ENCODE measurements around the gene CCDC40. TPM values are rescaled to one million over a fixed set of nuclear protein-coding genes. Genes with fewer than 3 reads are reported as not detected.
"Not testable (repeated sequence)": the region's sequence is repeated elsewhere in the genome, so short reads cannot be mapped to it uniquely, and the experiment has no call there.

The CCDC40 gene
- total RNA-seq, 2 experiments from 2014 or later = 0.64 to 0.77 TPM

DNA sequence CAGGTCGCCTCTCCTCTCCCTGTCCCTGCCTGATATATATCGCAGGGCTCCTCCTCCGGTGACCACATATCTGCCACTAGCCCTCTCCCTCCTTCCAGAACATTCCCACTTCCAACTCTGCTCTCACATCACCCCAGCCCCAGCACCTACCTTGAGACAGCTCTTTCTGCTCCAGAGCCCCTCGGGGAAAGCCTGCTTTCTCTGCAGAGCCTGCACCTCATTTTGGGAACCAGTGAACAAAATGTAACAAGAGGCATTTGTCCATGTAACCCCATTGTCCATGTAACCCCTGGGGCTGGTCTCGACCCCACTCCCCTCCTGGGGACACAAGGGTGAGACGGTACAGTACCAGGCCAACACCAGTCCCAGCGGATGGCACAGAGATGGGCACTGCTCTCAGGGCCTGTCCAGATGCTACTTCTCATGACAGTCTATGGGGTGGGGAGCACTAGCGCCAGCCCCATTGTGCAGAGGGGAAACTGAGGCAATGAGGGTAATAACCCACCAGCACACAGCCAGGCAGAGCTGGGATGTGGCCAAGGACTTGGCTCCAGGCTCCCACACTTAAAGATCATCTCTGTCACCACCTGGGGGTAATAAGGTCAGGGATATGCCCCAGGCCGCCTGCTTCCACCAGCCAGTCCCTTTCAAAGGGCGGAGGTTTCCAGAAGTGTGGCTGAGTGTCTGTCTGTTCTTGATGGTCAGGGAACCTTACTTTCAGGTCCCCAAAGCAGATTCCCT is 43.6 kb upstream of the CCDC40 start:
- TF ChIP-seq, protein P1, sequence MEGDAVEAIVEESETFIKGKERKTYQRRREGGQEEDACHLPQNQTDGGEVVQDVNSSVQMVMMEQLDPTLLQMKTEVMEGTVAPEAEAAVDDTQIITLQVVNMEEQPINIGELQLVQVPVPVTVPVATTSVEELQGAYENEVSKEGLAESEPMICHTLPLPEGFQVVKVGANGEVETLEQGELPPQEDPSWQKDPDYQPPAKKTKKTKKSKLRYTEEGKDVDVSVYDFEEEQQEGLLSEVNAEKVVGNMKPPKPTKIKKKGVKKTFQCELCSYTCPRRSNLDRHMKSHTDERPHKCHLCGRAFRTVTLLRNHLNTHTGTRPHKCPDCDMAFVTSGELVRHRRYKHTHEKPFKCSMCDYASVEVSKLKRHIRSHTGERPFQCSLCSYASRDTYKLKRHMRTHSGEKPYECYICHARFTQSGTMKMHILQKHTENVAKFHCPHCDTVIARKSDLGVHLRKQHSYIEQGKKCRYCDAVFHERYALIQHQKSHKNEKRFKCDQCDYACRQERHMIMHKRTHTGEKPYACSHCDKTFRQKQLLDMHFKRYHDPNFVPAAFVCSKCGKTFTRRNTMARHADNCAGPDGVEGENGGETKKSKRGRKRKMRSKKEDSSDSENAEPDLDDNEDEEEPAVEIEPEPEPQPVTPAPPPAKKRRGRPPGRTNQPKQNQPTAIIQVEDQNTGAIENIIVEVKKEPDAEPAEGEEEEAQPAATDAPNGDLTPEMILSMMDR (IDR thresholded peaks at IDR 0.05) = no peak
- Histone ChIP-seq H3K9me3 (ENCODE audit: control insufficient read depth in 1 of 2, insufficient read depth in 1 of 2, low read length in 2 of 2) (no peaks in the 10 kb centered on the region), H3K27me3 (ENCODE audit: control insufficient read depth in 1 of 2, insufficient read depth in 2 of 2, low read length in 2 of 2) (no peaks in the 10 kb centered on the region), H3K4me1 (ENCODE audit: insufficient read depth, low read length) (peaks cover 53% of the 10 kb centered on the region), H3K4me3 (ENCODE audit: low read length) (peak overlapping the region; percentile 76), H3K27ac (ENCODE audit: low read depth in 1 of 2, low read length in 2 of 2) (no peak overlapping the region), H3K36me3 (ENCODE audit: insufficient read depth, low read length) (no peaks in the 10 kb centered on the region)
- Mint-ChIP-seq H3K27me3 (no peaks in the 10 kb centered on the region), H3K36me3 (ENCODE audit: low read depth) (no peaks in the 10 kb centered on the region), H3K4me1 (ENCODE audit: low read depth) (peaks cover 59% of the 10 kb centered on the region), H3K4me3 (peak overlapping the region; percentile 82), H3K9me3 (no peaks in the 10 kb centered on the region), H3K27ac (peak overlapping the region; percentile 57)
- ChIA-PET POLR2A (interaction anchor here (1.8 kb wide), 1 partner anchor 153 kb away, joined by 10 read pairs; the partner anchor contains the start of gene CBX4), CTCF (interaction anchor here (1.2 to 2.2 kb wide), 4 partner anchors 15 to 251 kb away, joined by 3 to 6 read pairs (median 5); partner anchors contain the start of gene CBX4)
- intact Hi-C loops (cut with DNase I, micrococcal nuclease) = loop anchor here (5.0 to 10.0 kb wide), 2 partner anchors 906 to 918 kb away; partner anchors contain the start of gene ENGASE (in 1 of the 2)
- ATAC-seq (ENCODE audit: poor library complexity) (no peak), DNase-seq (no peak)

DNA sequence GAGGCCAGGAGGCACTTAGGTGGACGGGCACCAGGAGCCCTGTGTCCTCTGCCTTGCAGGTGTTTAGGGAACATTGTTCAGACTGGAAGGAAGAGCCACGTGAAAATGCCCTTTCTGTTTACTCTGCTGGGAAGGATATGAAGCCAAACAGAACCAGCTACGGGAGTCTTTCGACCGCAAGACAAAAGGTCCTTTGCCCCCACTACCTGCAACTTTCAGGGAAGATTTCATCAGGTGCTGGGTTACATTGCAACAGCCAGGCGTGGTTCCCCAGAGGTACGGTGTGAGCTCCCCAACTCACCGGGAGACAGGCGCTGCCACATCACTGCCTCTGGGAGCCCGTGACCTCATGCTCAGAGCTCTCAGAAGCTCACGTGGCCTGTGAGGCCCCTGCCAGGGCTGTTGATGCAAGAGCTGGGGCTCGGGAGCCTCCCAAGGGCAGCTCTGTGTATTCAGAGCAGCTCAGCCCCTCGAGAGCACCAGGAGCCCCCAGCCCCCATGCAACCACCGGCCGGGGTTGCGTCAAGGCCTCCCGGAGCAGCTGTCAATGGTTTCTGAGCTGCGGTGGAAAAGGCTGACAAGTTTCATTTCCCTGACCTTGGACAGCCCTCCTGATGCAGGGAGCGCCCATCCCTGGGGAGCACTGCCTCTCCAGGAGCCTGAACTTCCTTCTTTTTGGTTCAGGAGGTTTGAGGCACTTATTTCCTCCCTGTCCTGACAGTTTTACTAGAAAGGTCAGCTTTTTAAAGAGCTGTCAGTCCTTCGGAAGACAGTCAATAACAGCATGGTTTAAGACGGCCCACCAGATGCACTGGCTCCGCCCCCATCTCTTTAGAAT is 42.8 kb upstream of the CCDC40 start:
- H3K9me3 Mint-ChIP-seq = no peaks in the 10 kb centered on the region
- H3K4me1 ChIP-seq (ENCODE audit: insufficient read depth, low read length) = peaks cover 57% of the 10 kb centered on the region
- intact Hi-C loops (cut with DNase I, micrococcal nuclease) = loop anchor here (5.0 to 10.0 kb wide), 2 partner anchors 906 to 919 kb away; partner anchors contain the start of gene ENGASE (in 1 of the 2)
- DNase-seq = peak in 9 of 14 experiments; percentile 9 to 75 (median 35)
- no peak overlapping the region for H3K27ac ChIP-seq (ENCODE audit: low read depth in 1 of 2, low read length in 2 of 2)
- peaks cover 59% of the 10 kb centered on the region for H3K4me1 Mint-ChIP-seq (ENCODE audit: low read depth)
- ATAC-seq (ENCODE audit: poor library complexity) = no peak
- H3K27me3 Mint-ChIP-seq = no peaks in the 10 kb centered on the region
- no peaks in the 10 kb centered on the region for H3K27me3 ChIP-seq (ENCODE audit: control insufficient read depth in 1 of 2, insufficient read depth in 2 of 2, low read length in 2 of 2)
- H3K36me3 Mint-ChIP-seq (ENCODE audit: low read depth) = no peaks in the 10 kb centered on the region
- ChIA-PET CTCF (interaction anchor here (0.6 to 2.2 kb wide), 4 partner anchors 15 to 252 kb away, joined by 3 to 6 read pairs (median 4); partner anchors contain the start of gene CBX4), POLR2A (interaction anchor here (1.0 kb wide), 1 partner anchor 157 kb away, joined by 3 read pairs; no protein-coding TSS in a partner anchor)
- peak overlapping the region; percentile 52 for H3K4me3 Mint-ChIP-seq
- H3K36me3 ChIP-seq (ENCODE audit: insufficient read depth, low read length) = no peaks in the 10 kb centered on the region
- TF ChIP-seq, protein P1 (IDR thresholded peaks at IDR 0.05) = no peak
- H3K9me3 ChIP-seq (ENCODE audit: control insufficient read depth in 1 of 2, insufficient read depth in 1 of 2, low read length in 2 of 2) = no peaks in the 10 kb centered on the region
- peak overlapping the region; percentile 48 for H3K27ac Mint-ChIP-seq
- H3K4me3 ChIP-seq (ENCODE audit: low read length) = no peak overlapping the region

DNA sequence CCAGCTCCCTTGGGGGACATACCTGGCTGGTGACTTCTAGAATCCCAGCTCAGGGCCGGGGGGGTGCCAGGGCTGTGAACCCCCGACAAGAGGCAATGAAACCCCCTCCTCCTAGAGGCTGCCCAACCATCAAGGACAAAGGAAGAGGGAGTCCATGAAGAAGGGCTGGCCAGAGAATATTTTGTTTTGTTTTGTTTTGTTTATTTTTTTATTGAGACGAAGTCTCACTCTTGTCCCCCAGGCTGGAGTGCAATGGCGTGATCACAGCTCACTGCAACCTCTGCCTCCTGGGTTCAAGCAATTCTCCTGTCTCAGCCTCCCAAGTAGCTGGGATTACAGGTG is 42.2 kb upstream of the CCDC40 start:
- ChIA-PET CTCF (interaction anchor here (0.6 to 2.2 kb wide), 4 partner anchors 14 to 252 kb away, joined by 3 to 6 read pairs (median 4); partner anchors contain the start of gene CBX4), POLR2A (interaction anchor here (1.0 kb wide), 1 partner anchor 157 kb away, joined by 3 read pairs; no protein-coding TSS in a partner anchor)
- not testable (repeated sequence) for H3K4me3 Mint-ChIP-seq; H3K9me3 ChIP-seq (ENCODE audit: control insufficient read depth in 1 of 2, insufficient read depth in 1 of 2, low read length in 2 of 2); H3K36me3 ChIP-seq (ENCODE audit: insufficient read depth, low read length); H3K36me3 Mint-ChIP-seq (ENCODE audit: low read depth); H3K27ac ChIP-seq (ENCODE audit: low read depth in 1 of 2, low read length in 2 of 2); H3K4me3 ChIP-seq (ENCODE audit: low read length); H3K27me3 Mint-ChIP-seq; H3K9me3 Mint-ChIP-seq; DNase-seq; ATAC-seq (ENCODE audit: poor library complexity); H3K27me3 ChIP-seq (ENCODE audit: control insufficient read depth in 1 of 2, insufficient read depth in 2 of 2, low read length in 2 of 2)
- H3K27ac Mint-ChIP-seq = peak overlapping the region; percentile 48
- intact Hi-C loops (cut with DNase I, micrococcal nuclease) = loop anchor here (5.0 to 10.0 kb wide), 2 partner anchors 907 to 919 kb away; partner anchors contain the start of gene ENGASE (in 1 of the 2)
- peaks cover 57% of the 10 kb centered on the region for H3K4me1 Mint-ChIP-seq (ENCODE audit: low read depth)
- H3K4me1 ChIP-seq (ENCODE audit: insufficient read depth, low read length) = peaks cover 62% of the 10 kb centered on the region

All from CD4-positive, alpha-beta T cell (primary cell).